Nephron progenitor cell (in vitro differentiated cells): ENCODE data around the gene NINL.

Experiments used
- DNase-seq: peaks from one replicate; pipeline ENCODE4 v3.0.0; 2021
- H3K27ac Mint-ChIP-seq: 2 replicates; pipeline ENCODE4 v1.8.0; 2021; ENCODE audit warnings: mild to moderate bottlenecking, moderate library complexity, mixed read lengths
- H3K27me3 Mint-ChIP-seq: 2 replicates; pipeline ENCODE4 v1.8.0; 2021; ENCODE audit warnings: mild to moderate bottlenecking, low read depth, mixed read lengths; ENCODE audit not compliant: poor library complexity
- H3K36me3 Mint-ChIP-seq: 2 replicates; pipeline ENCODE4 v1.8.0; 2021; ENCODE audit warnings: low read depth, mixed read lengths
- H3K4me1 Mint-ChIP-seq: 2 replicates; pipeline ENCODE4 v1.8.0; 2021; ENCODE audit warnings: mixed read lengths
- H3K4me3 Mint-ChIP-seq: 2 replicates; pipeline ENCODE4 v1.8.0; 2021; ENCODE audit warnings: mild to moderate bottlenecking, moderate library complexity, mixed read lengths
- H3K9me3 Mint-ChIP-seq: 2 replicates; pipeline ENCODE4 v1.8.0; 2021; ENCODE audit warnings: mild to moderate bottlenecking, moderate library complexity, mixed read lengths
- CTCF ChIP-seq: fragments of 200-600 bp; sonication (generic); IDR thresholded peaks from 2 replicates; pipeline ENCODE4 v1.5.0; 2021; ENCODE audit warnings: antibody characterized with exemption

Gene NINL

GRCh38 chr20:25467441-25467840 is 117.9 kb downstream of the NINL start:
- no peak for DNase-seq
- H3K4me3 Mint-ChIP-seq = no peak overlapping the region
- peak overlapping the region; percentile 66 for H3K27ac Mint-ChIP-seq
- H3K36me3 Mint-ChIP-seq = peaks cover 72% of the 10 kb centered on the region
- no peak for TF ChIP-seq CTCF
- H3K27me3 Mint-ChIP-seq = no peaks in the 10 kb centered on the region
- H3K4me1 Mint-ChIP-seq = peaks cover 8% of the 10 kb centered on the region
- H3K9me3 Mint-ChIP-seq = no peaks in the 10 kb centered on the region

- TF ChIP-seq CTCF = no peak
- peaks cover 8% of the 10 kb centered on the region for H3K4me1 Mint-ChIP-seq
- no peak overlapping the region for H3K27ac Mint-ChIP-seq
- H3K4me3 Mint-ChIP-seq = no peak overlapping the region
- peaks cover 72% of the 10 kb centered on the region for H3K36me3 Mint-ChIP-seq
- no peaks in the 10 kb centered on the region for H3K27me3 Mint-ChIP-seq
- no peak for DNase-seq
- no peaks in the 10 kb centered on the region for H3K9me3 Mint-ChIP-seq
Observed at GRCh38 chr20:25466846-25467245, 118.5 kb downstream of the NINL start.

GRCh38 chr20:25465243-25466135 is 119.8 kb downstream of the NINL start:
- H3K9me3 Mint-ChIP-seq = no peaks in the 10 kb centered on the region
- peaks cover 68% of the 10 kb centered on the region for H3K36me3 Mint-ChIP-seq
- no peak for DNase-seq
- peak overlapping the region; percentile 19 for H3K27ac Mint-ChIP-seq
- no peak overlapping the region for H3K4me3 Mint-ChIP-seq
- no peaks in the 10 kb centered on the region for H3K27me3 Mint-ChIP-seq
- TF ChIP-seq CTCF = no peak
- peaks cover 8% of the 10 kb centered on the region for H3K4me1 Mint-ChIP-seq

GRCh38 chr20:25464501-25465242 is 120.7 kb downstream of the NINL start:
- peaks cover 1% of the 10 kb centered on the region for H3K4me1 Mint-ChIP-seq
- H3K36me3 Mint-ChIP-seq = peaks cover 63% of the 10 kb centered on the region

GRCh38 chr20:25461786-25462545 is 123.4 kb downstream of the NINL start:
- TF ChIP-seq CTCF = no peak
- Mint-ChIP-seq H3K27ac (no peak overlapping the region), H3K9me3 (no peaks in the 10 kb centered on the region), H3K36me3 (peaks cover 68% of the 10 kb centered on the region), H3K4me1 (no peaks in the 10 kb centered on the region), H3K27me3 (no peaks in the 10 kb centered on the region), H3K4me3 (no peak overlapping the region)
- no peak for DNase-seq

More at GRCh38 chr20:25464501-25465242, 120.7 kb downstream of the NINL start:
- no peak for DNase-seq
- Mint-ChIP-seq H3K4me3 (no peak overlapping the region), H3K9me3 (no peaks in the 10 kb centered on the region), H3K27me3 (no peaks in the 10 kb centered on the region), H3K27ac (peak overlapping the region; percentile 19)
- no peak for TF ChIP-seq CTCF
